ENCODE measurements around the gene GPR156.

Gene GPR156

GRCh38 chr3:120137548-120137947 is 147.5 kb downstream of the GPR156 start:
- TF ChIP-seq CTCF (conservative IDR thresholded peaks at IDR 0.05) = peak; percentile 22; the same call in 1 of the 2 replicates
- no peak overlapping the region for H3K27ac ChIP-seq

GRCh38 chr3:120130656-120131055 is 154.4 kb downstream of the GPR156 start:
- no peak overlapping the region for H3K27ac ChIP-seq
- TF ChIP-seq CTCF (conservative IDR thresholded peaks at IDR 0.05) = no peak

GRCh38 chr3:120129718-120130513 is 155.1 kb downstream of the GPR156 start:
- no peak overlapping the region for H3K27ac ChIP-seq
- no peak for TF ChIP-seq CTCF (conservative IDR thresholded peaks at IDR 0.05)

GRCh38 chr3:120129051-120129450 is 156.0 kb downstream of the GPR156 start:
- H3K27ac ChIP-seq = no peak overlapping the region
- no peak for TF ChIP-seq CTCF (conservative IDR thresholded peaks at IDR 0.05)

- no peak for TF ChIP-seq CTCF (conservative IDR thresholded peaks at IDR 0.05)
- no peak overlapping the region for H3K27ac ChIP-seq
Observed at GRCh38 chr3:120125992-120126391, 159.0 kb downstream of the GPR156 start.

GRCh38 chr3:120119846-120120510 is 165.0 kb downstream of the GPR156 start:
- H3K27ac ChIP-seq = no peak overlapping the region
- TF ChIP-seq CTCF (conservative IDR thresholded peaks at IDR 0.05) = no peak
